Peyer's patch (tissue), 4 donors: Measurements from ENCODE around the gene PCGF3. TPM values are rescaled to one million over a fixed set of nuclear protein-coding genes. Genes with fewer than 3 reads are reported as not detected.
"Not testable (repeated sequence)": the region's sequence is repeated elsewhere in the genome, so short reads cannot be mapped to it uniquely, and the experiment has no call there.

ENCODE experiments used
- DNase-seq, 3 donors: peaks; one replicate each; pipeline ENCODE4 v3.0.0-alpha.2; 2017 to 2019
- H3K27ac ChIP-seq, 4 donors: fragments of 200-600 bp; sonication (generic); one replicate each; pipeline ENCODE4 v1.5.1; 2016 to 2019
- H3K27me3 ChIP-seq, 2 donors: fragments of 200-600 bp; sonication (generic); one replicate each; pipeline ENCODE4 v1.5.1; 2019
- H3K36me3 ChIP-seq, 3 donors: fragments of 200-600 bp; sonication (generic); one replicate each; pipeline ENCODE4 v1.5.1; 2016 to 2019
- H3K4me1 ChIP-seq, 4 donors: fragments of 200-600 bp; sonication (generic); one replicate each; pipeline ENCODE4 v1.5.1; 2016 to 2019
- H3K4me3 ChIP-seq, 4 donors: fragments of 200-600 bp; sonication (generic); 1 replicate in 3 of 4; 2 replicates in 1 of 4; pipeline ENCODE4 v1.5.1; 2016 to 2019; ENCODE audit warnings: mild to moderate bottlenecking in 1 of 4
- H3K9me3 ChIP-seq, 4 donors: fragments of 200-600 bp; sonication (generic); one replicate each; pipeline ENCODE4 v1.5.1; 2016 to 2019; ENCODE audit warnings: mild to moderate bottlenecking in 1 of 4
- POLR2A ChIP-seq, 2 donors: fragments of 450-650 bp; IDR thresholded peaks; one replicate each; pipeline ENCODE4 v1.5.1; 2017; ENCODE audit warnings: antibody characterized with exemption in 2 of 2, mild to moderate bottlenecking in 2 of 2, moderate library complexity in 2 of 2
- total RNA-seq, 4 donors: library from RNA; depleted of rRNA; stranded (reverse); fragments of >200 nt; gene quantifications; one replicate each; pipeline ENCODE4 v1.1.0, GENCODE V29; 2016
- TF ChIP-seq, protein P1 (sequence below), 6 experiments: fragments of 450-650 bp in 4 of 6; fragments of 200-600 bp in 2 of 6; sonication (generic) in 1 of 6; IDR thresholded peaks; one replicate each; pipeline ENCODE4 v1.5.1; 2017 to 2019; ENCODE audit warnings: antibody characterized with exemption in 6 of 6, mild to moderate bottlenecking in 3 of 6, moderate library complexity in 1 of 6

PCGF3 gene
- total RNA-seq, 4 donors from 2014 or later: 58.3 to 168 (median 93.0) TPM

DNA sequence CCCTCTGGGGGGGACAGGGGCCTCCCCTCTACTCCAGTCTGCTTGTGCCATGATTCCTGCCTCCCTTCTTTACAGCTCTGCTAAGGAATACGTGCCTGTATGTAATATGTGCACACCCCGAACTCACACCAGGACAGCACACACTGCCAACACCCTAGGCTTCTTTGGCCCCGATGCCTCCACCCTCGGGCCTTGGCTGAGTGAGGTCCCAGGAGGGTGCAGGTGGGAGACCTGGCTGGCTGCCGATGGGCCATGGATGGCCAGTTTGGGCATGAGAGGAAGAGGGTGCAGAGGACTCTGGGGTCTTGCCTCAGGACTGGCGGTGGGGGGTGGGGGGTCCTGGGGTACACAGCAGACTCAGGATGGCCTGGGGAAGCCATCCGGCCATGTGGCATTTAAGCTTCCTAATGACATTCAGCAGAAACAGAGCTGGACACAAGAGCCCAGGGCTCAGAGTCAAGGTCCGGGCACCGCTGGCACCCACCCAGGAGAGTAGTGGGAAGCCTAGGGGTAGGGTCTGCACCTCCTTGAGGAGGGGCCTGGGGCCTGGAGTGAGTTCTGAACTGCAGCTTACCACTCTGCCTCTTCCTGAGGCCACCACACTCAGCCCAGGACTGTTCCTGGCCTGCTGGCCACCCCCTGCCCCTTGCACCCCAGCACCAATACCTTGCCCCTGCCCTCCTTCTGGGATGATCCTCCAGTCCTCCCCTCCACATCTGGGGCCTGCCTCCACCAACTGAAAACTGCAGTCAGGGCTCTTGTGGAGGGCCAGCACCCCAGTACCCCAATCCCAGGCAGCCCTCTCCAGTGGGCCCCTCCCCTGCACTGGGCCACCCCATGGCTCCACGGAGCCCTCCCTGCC, 2.1 kb upstream of the PCGF3 start:
- Histone ChIP-seq H3K27me3 (no peaks in the 10 kb centered on the region), H3K4me3 (no peak overlapping the region), H3K36me3 (no peaks in the 10 kb centered on the region), H3K9me3 (no peaks in the 10 kb centered on the region), H3K27ac (no peak overlapping the region), H3K4me1 (peaks cover 3 to 31% (median 19%) of the 10 kb centered on the region in 4 donors)
- DNase-seq: no peak
- TF ChIP-seq POLR2A (IDR thresholded peaks at IDR 0.05): no peak
- TF ChIP-seq, protein P1, sequence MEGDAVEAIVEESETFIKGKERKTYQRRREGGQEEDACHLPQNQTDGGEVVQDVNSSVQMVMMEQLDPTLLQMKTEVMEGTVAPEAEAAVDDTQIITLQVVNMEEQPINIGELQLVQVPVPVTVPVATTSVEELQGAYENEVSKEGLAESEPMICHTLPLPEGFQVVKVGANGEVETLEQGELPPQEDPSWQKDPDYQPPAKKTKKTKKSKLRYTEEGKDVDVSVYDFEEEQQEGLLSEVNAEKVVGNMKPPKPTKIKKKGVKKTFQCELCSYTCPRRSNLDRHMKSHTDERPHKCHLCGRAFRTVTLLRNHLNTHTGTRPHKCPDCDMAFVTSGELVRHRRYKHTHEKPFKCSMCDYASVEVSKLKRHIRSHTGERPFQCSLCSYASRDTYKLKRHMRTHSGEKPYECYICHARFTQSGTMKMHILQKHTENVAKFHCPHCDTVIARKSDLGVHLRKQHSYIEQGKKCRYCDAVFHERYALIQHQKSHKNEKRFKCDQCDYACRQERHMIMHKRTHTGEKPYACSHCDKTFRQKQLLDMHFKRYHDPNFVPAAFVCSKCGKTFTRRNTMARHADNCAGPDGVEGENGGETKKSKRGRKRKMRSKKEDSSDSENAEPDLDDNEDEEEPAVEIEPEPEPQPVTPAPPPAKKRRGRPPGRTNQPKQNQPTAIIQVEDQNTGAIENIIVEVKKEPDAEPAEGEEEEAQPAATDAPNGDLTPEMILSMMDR (IDR thresholded peaks at IDR 0.05): no peak

GRCh38 chr4:704198-704891, 1.3 kb upstream of the PCGF3 start:
- Histone ChIP-seq H3K27me3 (no peaks in the 10 kb centered on the region), H3K27ac (no peak overlapping the region), H3K4me3 (no peak overlapping the region), H3K4me1 (peaks cover 3 to 34% (median 19%) of the 10 kb centered on the region in 4 donors), H3K9me3 (no peaks in the 10 kb centered on the region), H3K36me3 (no peaks in the 10 kb centered on the region)
- peak in 1 of 3 donors; percentile 50 for DNase-seq
- TF ChIP-seq, protein P1 (IDR thresholded peaks at IDR 0.05): no peak
- no peak for TF ChIP-seq POLR2A (IDR thresholded peaks at IDR 0.05)

GRCh38 chr4:704971-705277, 708 bp upstream of the PCGF3 start:
- Histone ChIP-seq H3K4me3 (peak overlapping the region; percentile 78 to 99 (median 95)), H3K27me3 (no peaks in the 10 kb centered on the region), H3K36me3 (no peaks in the 10 kb centered on the region), H3K27ac (peak overlapping the region in 2 of 4 donors; percentile 90 to 91), H3K4me1 (peaks cover 3 to 29% (median 17%) of the 10 kb centered on the region in 4 donors), H3K9me3 (no peaks in the 10 kb centered on the region)
- DNase-seq: no peak
- TF ChIP-seq, protein P1 (IDR thresholded peaks at IDR 0.05): no peak
- TF ChIP-seq POLR2A (IDR thresholded peaks at IDR 0.05): no peak

- not testable (repeated sequence) for DNase-seq, H3K36me3 ChIP-seq, H3K27me3 ChIP-seq, H3K9me3 ChIP-seq
- peaks cover 3 to 29% (median 17%) of the 10 kb centered on the region in 4 donors for H3K4me1 ChIP-seq
- H3K4me3 ChIP-seq: peak overlapping the region; percentile 78 to 99 (median 95)
- peak overlapping the region; percentile 83 to 91 (median 88) for H3K27ac ChIP-seq
These were observed 526 bp downstream of the PCGF3 start for GRCh38 chr4:706083-706633.

DNA sequence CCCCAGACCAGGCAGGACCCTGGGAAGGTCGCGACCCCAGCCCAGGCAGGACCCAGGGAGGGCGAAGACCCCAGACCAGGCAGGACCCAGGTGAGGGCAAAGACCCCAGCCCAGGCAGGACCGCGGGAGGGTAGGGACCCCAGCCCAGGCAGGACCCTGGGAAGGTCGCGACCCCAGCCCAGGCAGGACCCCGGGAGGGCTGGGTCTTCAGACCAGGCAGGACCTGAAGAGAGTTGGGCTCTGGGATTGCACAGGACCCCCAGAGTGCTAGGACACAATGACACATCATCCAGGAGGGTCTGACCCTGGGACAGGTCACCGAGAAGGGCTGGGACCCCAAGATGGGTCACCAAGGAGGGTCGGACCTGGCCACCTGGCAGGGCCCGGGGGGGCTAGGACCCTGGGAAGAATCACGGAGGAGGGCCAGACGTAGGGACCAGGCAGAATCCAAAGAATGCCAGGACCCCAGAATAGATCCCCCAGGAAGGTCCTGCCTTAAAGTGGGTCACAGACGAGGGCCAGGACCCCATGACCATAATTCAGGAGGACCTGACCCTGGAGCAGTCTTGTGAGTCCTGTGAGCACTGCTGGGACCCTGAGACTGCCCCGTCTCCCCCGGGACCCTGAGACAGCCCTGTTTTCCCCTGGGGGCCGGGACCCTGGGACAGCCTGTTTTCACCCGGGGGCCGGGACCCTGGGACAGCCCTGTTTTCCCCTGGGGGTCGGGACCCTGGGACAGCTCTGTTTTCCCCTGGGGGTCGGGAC, 1.4 kb downstream of the PCGF3 start:
- peak overlapping the region; percentile 78 to 99 (median 95) for H3K4me3 ChIP-seq
- TF ChIP-seq POLR2A (IDR thresholded peaks at IDR 0.05): no peak
- TF ChIP-seq, protein P1 (IDR thresholded peaks at IDR 0.05): no peak
- H3K27ac ChIP-seq: no peak overlapping the region

More for the DNA sequence above, 1.4 kb downstream of the PCGF3 start:
- H3K4me1 ChIP-seq: peaks cover 3 to 29% (median 17%) of the 10 kb centered on the region in 4 donors
- no peaks in the 10 kb centered on the region for H3K9me3 ChIP-seq
- H3K36me3 ChIP-seq: no peaks in the 10 kb centered on the region
- H3K27me3 ChIP-seq: no peaks in the 10 kb centered on the region
- DNase-seq: no peak
